ENCODE data around the gene E2F4.
A peak's percentile ranks its signal among the peaks of the same experiment; 100 is the strongest.

E2F4 gene

GRCh38 chr16:67179421-67180080 is 12.4 kb upstream of the E2F4 start:
- H3K27ac ChIP-seq: peak overlapping the region; percentile 83
- peak; percentile 45 for TF ChIP-seq CTCF (conservative IDR thresholded peaks at IDR 0.05)
- no peak for TF ChIP-seq ZFX (IDR thresholded peaks at IDR 0.05)

GRCh38 chr16:67180166-67180565 is 11.8 kb upstream of the E2F4 start:
- no peak overlapping the region; the same call in 1 of the 2 replicates for H3K27ac ChIP-seq
- TF ChIP-seq ZFX (IDR thresholded peaks at IDR 0.05): no peak
- TF ChIP-seq CTCF (conservative IDR thresholded peaks at IDR 0.05): no peak

GRCh38 chr16:67181346-67181745 is 10.6 kb upstream of the E2F4 start:
- TF ChIP-seq CTCF (conservative IDR thresholded peaks at IDR 0.05): no peak
- no peak for TF ChIP-seq ZFX (IDR thresholded peaks at IDR 0.05)
- H3K27ac ChIP-seq: no peak overlapping the region

GRCh38 chr16:67182288-67182687 is 9.7 kb upstream of the E2F4 start:
- TF ChIP-seq ZFX (IDR thresholded peaks at IDR 0.05): no peak
- no peak for TF ChIP-seq CTCF (conservative IDR thresholded peaks at IDR 0.05)
- H3K27ac ChIP-seq: no peak overlapping the region

- TF ChIP-seq CTCF (conservative IDR thresholded peaks at IDR 0.05): no peak
- TF ChIP-seq ZFX (IDR thresholded peaks at IDR 0.05): 0 out of 2 replicates have a peak, but pooled peaks have one; percentile 24
- peak overlapping the region; percentile 91 for H3K27ac ChIP-seq
These were observed 8.7 kb upstream of the E2F4 start for GRCh38 chr16:67183284-67183626.

GRCh38 chr16:67183627-67184452 is 8.1 kb upstream of the E2F4 start, which contains the start of gene MATCAP1:
TSS of gene MATCAP1 (minus strand) at chr16:67183963. CDS start at chr16:67180610, 3,353 bp downstream.
- TF ChIP-seq ZFX (IDR thresholded peaks at IDR 0.05) (0 out of 2 replicates have a peak, but pooled peaks have one; percentile 11), CTCF (conservative IDR thresholded peaks at IDR 0.05) (no peak)

GRCh38 chr16:67184453-67184994 is 7.4 kb upstream of the E2F4 start:
- TF ChIP-seq CTCF (conservative IDR thresholded peaks at IDR 0.05) (no peak), ZFX (IDR thresholded peaks at IDR 0.05) (no peak)
- H3K27ac ChIP-seq: peak overlapping the region; percentile 91

More at GRCh38 chr16:67183627-67184452, 8.1 kb upstream of the E2F4 start, which contains the start of gene MATCAP1:
- H3K27ac ChIP-seq: peak within 1 kb of the TSS; percentile 91
